HepG2 (cell line): Measurements from ENCODE around the gene USH2A. TPM values are rescaled to one million over a fixed set of nuclear protein-coding genes. Genes with fewer than 3 reads are reported as not detected.

Experiments
- ATAC-seq: fragments of 200-7000 bp; cut with Tn5 transposase; 3 replicates; pipeline ENCODE4 v1.9.1; 2020; ENCODE audit warnings: mild to moderate bottlenecking, moderate library complexity
- BruUV-seq: library from RNA; stranded (reverse); fragments of 400-500 nt; replicated peaks from 2 replicates; lab custom pipeline; 2021; lab: Mats Ljungman, UMichigan
- CTCF ChIA-PET: fragments of 300-600 bp; formaldehyde crosslinking; extraction: SDS; loops from one replicate; lab custom pipeline; 2021; ENCODE audit warnings: low total read pairs, inconsistent platforms, low intra/inter-chr PET ratio; lab: Yijun Ruan, JAX
- POLR2A ChIA-PET: fragments of 350-600 bp; sonication (Branson Sonifier 250); formaldehyde crosslinking; loops from one replicate; lab custom pipeline; 2020; ENCODE audit warnings: antibody characterized with exemption, inconsistent platforms; lab: Yijun Ruan, JAX
- DNase-seq: peaks from one replicate; pipeline ENCODE4 v3.0.0-alpha.2; 2015; ENCODE audit warnings: low spot score
- FAIRE-seq: peaks from 3 replicates; lab custom pipeline; 2011; peaks lifted over from hg19 to GRCh38; lab: Jason Lieb, UNC
- H2AFZ ChIP-seq: one replicate; pipeline ENCODE4 v1.6.1; 2011; ENCODE audit warnings: low read length, inconsistent platforms
- H3K27ac ChIP-seq: fragments of 300-600 bp; 3 replicates; pipeline ENCODE4 v1.8.0; 2011; ENCODE audit warnings: mixed run types, mild to moderate bottlenecking, mixed read lengths, low read length, inconsistent platforms; ENCODE audit not compliant: insufficient read depth; ENCODE audit errors: extremely low read length
- H3K27me3 ChIP-seq, 2 experiments: fragments of 200-600 bp in 1 of 2; 2 replicates in 1 of 2; 3 replicates in 1 of 2; pipeline versions ENCODE4 v1.6.0 to v1.8.0; 2011; ENCODE audit warnings: low read length in 2 of 2, mild to moderate bottlenecking in 2 of 2, moderate library complexity in 2 of 2, inconsistent platforms in 1 of 2; ENCODE audit not compliant: insufficient read depth in 2 of 2, control insufficient read depth in 1 of 2
- H3K36me3 ChIP-seq, 2 experiments: fragments of 200-600 bp in 1 of 2; replicated peaks in 1 of 2; 2 replicates in 1 of 2; 3 replicates in 1 of 2; pipeline versions ENCODE4 v1.5.1 to v1.8.0; 2011; ENCODE audit warnings: low read length in 2 of 2, inconsistent platforms in 1 of 2; ENCODE audit not compliant: insufficient read depth in 2 of 2, control insufficient read depth in 1 of 2
- H3K4me1 ChIP-seq: 2 replicates; pipeline ENCODE4 v1.5.1; 2012; ENCODE audit warnings: low read length, inconsistent platforms; ENCODE audit not compliant: insufficient read depth
- H3K4me2 ChIP-seq: 2 replicates; pipeline ENCODE4 v1.6.0; 2011; ENCODE audit warnings: low read depth, low read length, inconsistent platforms
- H3K4me3 ChIP-seq, 3 experiments: fragments of 200-600 bp in 1 of 3; sonication (generic), shearing (Covaris generic) in 1 of 3; replicated peaks in 1 of 3; 2 replicates each; pipeline ENCODE4 v1.5.1; 2011 to 2016; ENCODE audit warnings: low read length in 3 of 3, inconsistent platforms in 2 of 3, low read depth in 2 of 3, mild to moderate bottlenecking in 2 of 3, control low read depth in 1 of 3, mixed read lengths in 1 of 3; ENCODE audit not compliant: insufficient read depth in 1 of 3
- H3K79me2 ChIP-seq: one replicate; pipeline ENCODE4 v1.6.1; 2011; ENCODE audit warnings: low read length, inconsistent platforms; ENCODE audit not compliant: insufficient read depth
- H3K9ac ChIP-seq: 2 replicates; pipeline ENCODE4 v1.6.0; 2011; ENCODE audit warnings: mild to moderate bottlenecking, low read depth, low read length, inconsistent platforms; ENCODE audit not compliant: insufficient read depth
- H3K9me3 ChIP-seq: 2 replicates; pipeline ENCODE4 v1.5.1; 2012; ENCODE audit warnings: mild to moderate bottlenecking, low read length
- H4K20me1 ChIP-seq: 2 replicates; pipeline ENCODE4 v1.6.0; 2011; ENCODE audit warnings: inconsistent platforms, mild to moderate bottlenecking, low read length, moderate library complexity; ENCODE audit not compliant: insufficient read depth
- ARHGAP35 ChIP-seq: sonication (generic); formaldehyde crosslinking; IDR thresholded peaks from 2 replicates; pipeline ENCODE4 v1.9.0; 2022; ENCODE audit warnings: mild to moderate bottlenecking, inconsistent platforms, moderate library complexity, missing genetic modification reagents, borderline replicate concordance
- BCLAF1 ChIP-seq: fragments of 450-650 bp; IDR thresholded peaks from 2 replicates; pipeline ENCODE4 v1.6.1; 2017; ENCODE audit warnings: mild to moderate bottlenecking
- CCDC6 ChIP-seq: sonication (generic); formaldehyde crosslinking; IDR thresholded peaks from 2 replicates; pipeline ENCODE4 v1.8.1; 2022; ENCODE audit warnings: mild to moderate bottlenecking, missing genetic modification reagents, moderate library complexity
- FLYWCH1 ChIP-seq: sonication (generic); formaldehyde crosslinking; IDR thresholded peaks from 2 replicates; pipeline ENCODE4 v1.8.1; 2023; ENCODE audit warnings: mild to moderate bottlenecking, missing genetic modification reagents
- IKZF1 ChIP-seq: fragments of 450-650 bp; IDR thresholded peaks from 2 replicates; pipeline ENCODE4 v1.7.1; 2016
- MTA3 ChIP-seq: sonication (generic); formaldehyde crosslinking; IDR thresholded peaks from 2 replicates; pipeline ENCODE4 v1.4.0; 2020; ENCODE audit warnings: missing genetic modification reagents
- NFRKB ChIP-seq: fragments of 450-650 bp; IDR thresholded peaks from 2 replicates; pipeline ENCODE4 v1.6.1; 2017
- RAD21 ChIP-seq: fragments of 450-650 bp; formaldehyde crosslinking; IDR thresholded peaks from 2 replicates; pipeline ENCODE4 v1.5.0; 2020; ENCODE audit warnings: mild to moderate bottlenecking
- RAD51 ChIP-seq: fragments of 450-650 bp; IDR thresholded peaks from 2 replicates; pipeline ENCODE4 v1.6.1; 2016; ENCODE audit warnings: borderline replicate concordance
- ZNF225 ChIP-seq: sonication (generic); formaldehyde crosslinking; IDR thresholded peaks from 2 replicates; pipeline ENCODE4 v1.4.0; 2020; ENCODE audit warnings: mild to moderate bottlenecking, missing genetic modification reagents
- ZNF317 ChIP-seq: sonication (generic); formaldehyde crosslinking; IDR thresholded peaks from 2 replicates; pipeline ENCODE4 v1.5.0; 2020; ENCODE audit warnings: mild to moderate bottlenecking, missing genetic modification reagents
- ZNF616 ChIP-seq: sonication (generic); formaldehyde crosslinking; IDR thresholded peaks from 2 replicates; pipeline ENCODE4 v1.5.0; 2020; ENCODE audit warnings: low read depth, mild to moderate bottlenecking, missing genetic modification reagents
- ZNF816 ChIP-seq: sonication (generic); formaldehyde crosslinking; IDR thresholded peaks from 2 replicates; pipeline ENCODE4 v1.8.0; 2022; ENCODE audit warnings: missing genetic modification reagents, mild to moderate bottlenecking, borderline replicate concordance
- ZNF83 ChIP-seq: sonication (generic); formaldehyde crosslinking; IDR thresholded peaks from 2 replicates; pipeline ENCODE4 v1.4.0; 2020; ENCODE audit warnings: missing genetic modification reagents, mild to moderate bottlenecking, borderline replicate concordance
- WGBS: methylation state at CpG from one replicate; pipeline ENCODE4 v1.1.6; 2017; ENCODE audit warnings: low lambda C conversion rate; 5-methylcytosine and 5-hydroxymethylcytosine counted together
- in situ Hi-C: cut with HindIII; loops from 2 replicates; pipeline ENCODE4 v1.10.0; 2017; ENCODE audit warnings: low pct_unique_long_range_greater_than_20kb; ENCODE audit not compliant: extremely low pct_ligation_motif_present
- intact Hi-C: fragments of 100-400 bp; cut with micrococcal nuclease; formaldehyde crosslinking; loops from one replicate; pipeline ENCODE4 v1.10.0; 2022; ENCODE audit not compliant: unreplicated experiment
- polyA plus RNA-seq, 8 experiments: library from polyadenylated mRNA; depleted of rRNA in 3 of 8; stranded (reverse) in 7 of 8; unstranded in 1 of 8; fragments of >200 nt; fragmentation: Illumina TruSeq in 4 of 8; extraction: Trizol in 4 of 8; gene quantifications; 2 replicates each; pipeline versions ENCODE4 v1.2.1 to v1.2.3, GENCODE V29; 2011 to 2016; ENCODE audit warnings: low read depth in 4 of 8, missing spikeins in 1 of 8, mixed read lengths in 1 of 8; ENCODE audit not compliant: insufficient read depth in 1 of 8
- total RNA-seq, 5 experiments: library from RNA; depleted of rRNA; stranded (reverse); fragments of >200 nt; fragmentation: Illumina TruSeq; extraction: Trizol; gene quantifications; 2 replicates each; pipeline ENCODE4 v1.2.3, GENCODE V29; 2016; ENCODE audit warnings: low read depth in 1 of 5
- TF ChIP-seq, protein P1 (sequence below): sonication (generic); formaldehyde crosslinking; IDR thresholded peaks from 2 replicates; pipeline ENCODE4 v1.5.0; 2020; ENCODE audit warnings: missing genetic modification reagents
- TF ChIP-seq, protein P2 (sequence below): IDR thresholded peaks from 2 replicates; pipeline ENCODE4 v1.6.1; 2016; ENCODE audit warnings: missing biosample characterization, missing genetic modification reagents, low read depth
- TF ChIP-seq, protein P3 (sequence below): sonication (generic); formaldehyde crosslinking; IDR thresholded peaks from 2 replicates; pipeline ENCODE4 v1.4.0; 2020; ENCODE audit warnings: missing genetic modification reagents

USH2A gene
- total and polyA plus RNA-seq, 2 of the 13 experiments (the other 11 are each of a cell fraction or from before 2014, with no cell fraction given), result 0.02 TPM; not detected in 1

DNA sequence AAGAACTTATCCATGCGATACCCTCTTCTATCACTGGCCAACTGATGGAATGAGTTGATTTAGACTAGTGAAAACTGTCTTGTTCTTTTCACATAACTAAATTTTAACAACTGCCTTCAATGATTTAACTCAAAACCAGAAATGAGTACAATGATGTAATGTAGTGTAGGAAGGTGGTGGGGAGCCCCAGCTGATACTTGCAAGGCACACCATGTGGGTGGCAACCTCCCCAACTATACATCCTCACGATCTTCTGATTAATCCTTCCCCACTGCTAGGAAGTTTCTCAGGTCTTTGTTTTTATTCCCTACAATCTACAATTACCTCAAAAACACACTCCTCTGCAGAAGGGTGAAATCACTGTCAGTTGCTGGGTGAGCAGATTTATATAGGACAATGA lies 755.5 kb downstream of the USH2A start (continued):
- no peak for TF ChIP-seq ZNF317
- TF ChIP-seq ZNF225, result no peak
- TF ChIP-seq ZNF83 (CRISPR knock-in tag), result no peak

GRCh38 chr1:215665215-215665614 lies 758.0 kb downstream of the USH2A start:
- H3K4me2 ChIP-seq, result no peak overlapping the region
- intact Hi-C loops, result no loop called here
- no peak for TF ChIP-seq BCLAF1
- TF ChIP-seq RAD21 (CRISPR knock-in tag), result no peak
- no peak for TF ChIP-seq ARHGAP35 (CRISPR knock-in tag)
- TF ChIP-seq NFRKB, result no peak
- TF ChIP-seq, protein P1, sequence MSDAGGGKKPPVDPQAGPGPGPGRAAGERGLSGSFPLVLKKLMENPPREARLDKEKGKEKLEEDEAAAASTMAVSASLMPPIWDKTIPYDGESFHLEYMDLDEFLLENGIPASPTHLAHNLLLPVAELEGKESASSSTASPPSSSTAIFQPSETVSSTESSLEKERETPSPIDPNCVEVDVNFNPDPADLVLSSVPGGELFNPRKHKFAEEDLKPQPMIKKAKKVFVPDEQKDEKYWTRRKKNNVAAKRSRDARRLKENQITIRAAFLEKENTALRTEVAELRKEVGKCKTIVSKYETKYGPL (CRISPR knock-in tag), result no peak
- TF ChIP-seq CCDC6, result no peak
- TF ChIP-seq MTA3, result no peak
- no peak for TF ChIP-seq ZNF816
- TF ChIP-seq FLYWCH1 (CRISPR knock-in tag), result no peak
- TF ChIP-seq RAD51, result no peak
- TF ChIP-seq, protein P2, sequence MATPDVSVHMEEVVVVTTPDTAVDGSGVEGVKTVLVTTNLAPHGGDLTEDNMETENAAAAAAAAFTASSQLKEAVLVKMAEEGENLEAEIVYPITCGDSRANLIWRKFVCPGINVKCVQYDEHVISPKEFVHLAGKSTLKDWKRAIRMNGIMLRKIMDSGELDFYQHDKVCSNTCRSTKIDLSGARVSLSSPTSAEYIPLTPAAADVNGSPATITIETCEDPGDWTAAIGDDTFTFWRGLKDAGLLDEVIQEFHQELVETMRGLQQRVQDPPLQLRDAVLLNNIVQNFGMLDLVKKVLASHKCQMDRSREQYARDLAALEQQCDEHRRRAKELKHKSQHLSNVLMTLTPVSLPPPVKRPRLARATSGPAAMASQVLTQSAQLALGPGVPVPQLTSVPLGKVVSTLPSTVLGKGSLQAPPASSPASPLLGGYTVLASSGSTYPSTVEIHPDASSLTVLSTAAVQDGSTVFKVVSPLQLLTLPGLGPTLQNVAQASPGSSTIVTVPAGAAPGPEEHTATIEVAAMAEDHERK (CRISPR knock-in tag), result no peak
- TF ChIP-seq ZNF616 (CRISPR knock-in tag), result no peak
- TF ChIP-seq, protein P3, sequence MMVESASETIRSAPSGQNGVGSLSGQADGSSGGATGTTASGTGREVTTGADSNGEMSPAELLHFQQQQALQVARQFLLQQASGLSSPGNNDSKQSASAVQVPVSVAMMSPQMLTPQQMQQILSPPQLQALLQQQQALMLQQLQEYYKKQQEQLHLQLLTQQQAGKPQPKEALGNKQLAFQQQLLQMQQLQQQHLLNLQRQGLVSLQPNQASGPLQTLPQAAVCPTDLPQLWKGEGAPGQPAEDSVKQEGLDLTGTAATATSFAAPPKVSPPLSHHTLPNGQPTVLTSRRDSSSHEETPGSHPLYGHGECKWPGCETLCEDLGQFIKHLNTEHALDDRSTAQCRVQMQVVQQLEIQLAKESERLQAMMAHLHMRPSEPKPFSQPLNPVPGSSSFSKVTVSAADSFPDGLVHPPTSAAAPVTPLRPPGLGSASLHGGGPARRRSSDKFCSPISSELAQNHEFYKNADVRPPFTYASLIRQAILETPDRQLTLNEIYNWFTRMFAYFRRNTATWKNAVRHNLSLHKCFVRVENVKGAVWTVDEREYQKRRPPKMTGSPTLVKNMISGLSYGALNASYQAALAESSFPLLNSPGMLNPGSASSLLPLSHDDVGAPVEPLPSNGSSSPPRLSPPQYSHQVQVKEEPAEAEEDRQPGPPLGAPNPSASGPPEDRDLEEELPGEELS (CRISPR knock-in tag), result no peak
- TF ChIP-seq IKZF1, result no peak
- TF ChIP-seq, all 625 proteins: peak for 0
- ChIA-PET CTCF (no interaction called here), POLR2A (no interaction called here)
- H3K27ac ChIP-seq, result no peak overlapping the region
- no peaks in the 10 kb centered on the region for H3K27me3 ChIP-seq
- no peak overlapping the region for H3K4me3 ChIP-seq
- H3K79me2 ChIP-seq, result no peaks in the 10 kb centered on the region
- FAIRE-seq, result no peak
- in situ Hi-C loops, result no loop called here
- ATAC-seq, result no peak
- H3K36me3 ChIP-seq, result no peaks in the 10 kb centered on the region
- H2AFZ ChIP-seq, result no peak overlapping the region
- no peak overlapping the region for H3K9ac ChIP-seq
- H4K20me1 ChIP-seq, result no peaks in the 10 kb centered on the region
- H3K9me3 ChIP-seq, result no peaks in the 10 kb centered on the region
- 40% methylated on average over 4 of the region's 4 CpGs for WGBS
- no peak for DNase-seq
- H3K4me1 ChIP-seq, result peaks cover 12% of the 10 kb centered on the region
- BruUV-seq, result no TSS peak
